ENCODE data around the gene MCEE.

GRCh38 chr2:71166812-71167211 is 36.8 kb upstream of the MCEE start:
- TF ChIP-seq ELF4 (IDR thresholded peaks at IDR 0.05) (no peak), TARDBP (IDR thresholded peaks at IDR 0.05) (no peak)
